Hair follicle dermal papilla cell (primary cell): Measurements from ENCODE around the gene SHROOM3. TPM values are rescaled to one million over a fixed set of nuclear protein-coding genes. Genes with fewer than 3 reads are reported as not detected.

Source experiments
- small RNA-seq: library from RNA; depleted of rRNA; stranded (forward); fragments of <200 nt; gene quantifications from one replicate; pipeline ENCODE3, GENCODE V24; 2012
- total RNA-seq: library from RNA; depleted of rRNA; stranded (reverse); fragments of >200 nt; gene quantifications from 2 replicates; pipeline ENCODE4 v1.2.3, GENCODE V29; 2012

Gene SHROOM3
- total RNA-seq = 24.8 and 27.7 TPM in 2 replicates

GRCh38 chr4:76434901-76435527, at the start of gene SHROOM3:
Gene SHROOM3 (plus strand): TSS chr4:76435229. CDS start chr4:76436053, 824 bp downstream.

GRCh38 chr4:76420762-76421581, 14.1 kb upstream of the SHROOM3 start, which contains the start of gene CCDC158:
Gene CCDC158 (minus strand): TSS chr4:76421141. CDS start chr4:76403207, 17,934 bp downstream.

Small RNAs within 50 kb of the gene (small RNA-seq; reads per million reads assigned to genes)
- gene MIR4450 (not detected), gene RF00278 (not detected), gene RNU6-145P (not detected)

Other genes starting within 250 kb of the SHROOM3 start
- gene SCARB2, start 221.4 kb upstream of the SHROOM3 start, total RNA-seq = 165 and 172 TPM in 2 replicates
- 0.36 and 0.97 TPM in 2 replicates for gene FAM47E, start 183.5 kb upstream of the SHROOM3 start, total RNA-seq
- gene STBD1, start 128.5 kb upstream of the SHROOM3 start, total RNA-seq = 6.8 and 8.0 TPM in 2 replicates
- 0.61 and 0.65 TPM in 2 replicates for gene CCDC158, start 14.1 kb upstream of the SHROOM3 start, total RNA-seq